TTC549 (cell line): ENCODE measurements around the gene NLN.
"Not testable (repeated sequence)": the region's sequence is repeated elsewhere in the genome, so short reads cannot be mapped to it uniquely, and the experiment has no call there.

ENCODE experiments used
- FAIRE-seq: peaks from 2 replicates; lab custom pipeline; 2012; peaks lifted over from hg19 to GRCh38; lab: Jason Lieb, UNC

NLN gene

GRCh38 chr5:65775476-65775875 is 53.5 kb downstream of the NLN start:
- no peak for FAIRE-seq

GRCh38 chr5:65776441-65777141 is 54.6 kb downstream of the NLN start:
- no peak for FAIRE-seq

GRCh38 chr5:65778126-65778525 is 56.1 kb downstream of the NLN start:
- no peak for FAIRE-seq

- no peak for FAIRE-seq
Measured at GRCh38 chr5:65779643-65780042, 57.6 kb downstream of the NLN start.

GRCh38 chr5:65788296-65788695 is 66.3 kb downstream of the NLN start:
- not testable (repeated sequence) for FAIRE-seq

- no peak for FAIRE-seq
Measured at GRCh38 chr5:65790371-65791163, 68.6 kb downstream of the NLN start.

GRCh38 chr5:65791712-65792673 is 70.0 kb downstream of the NLN start:
- FAIRE-seq = no peak

GRCh38 chr5:65796269-65796668 is 74.3 kb downstream of the NLN start:
- FAIRE-seq = no peak

- no peak for FAIRE-seq
Measured at GRCh38 chr5:65796751-65797316, 74.8 kb downstream of the NLN start.

GRCh38 chr5:65797481-65797880 is 75.5 kb downstream of the NLN start:
- FAIRE-seq = no peak

GRCh38 chr5:65799857-65800256 is 77.9 kb downstream of the NLN start:
- FAIRE-seq = no peak

- no peak for FAIRE-seq
Measured at GRCh38 chr5:65800775-65801174, 78.8 kb downstream of the NLN start.

- FAIRE-seq = no peak
Measured at GRCh38 chr5:65801352-65801783, 79.4 kb downstream of the NLN start.

- FAIRE-seq = no peak
Measured at GRCh38 chr5:65802080-65802479, 80.1 kb downstream of the NLN start.

GRCh38 chr5:65802820-65803219 is 80.8 kb downstream of the NLN start:
- FAIRE-seq = no peak

- no peak for FAIRE-seq
Measured at GRCh38 chr5:65803699-65804391, 81.8 kb downstream of the NLN start.

- no peak for FAIRE-seq
Measured at GRCh38 chr5:65805089-65805488, 83.1 kb downstream of the NLN start.

GRCh38 chr5:65807494-65807893 is 85.5 kb downstream of the NLN start:
- not testable (repeated sequence) for FAIRE-seq

GRCh38 chr5:65808251-65808741 is 86.3 kb downstream of the NLN start:
- no peak for FAIRE-seq

GRCh38 chr5:65808818-65809217 is 86.8 kb downstream of the NLN start:
- no peak for FAIRE-seq

- no peak for FAIRE-seq
Measured at GRCh38 chr5:65809817-65810531, 88.0 kb downstream of the NLN start.
